VCaP (cell line): ENCODE results near the gene ATN1.
A peak's percentile ranks its signal among the peaks of the same experiment; 100 is the strongest.
"Not testable (repeated sequence)": the region's sequence is repeated elsewhere in the genome, so short reads cannot be mapped to it uniquely, and the experiment has no call there.

ENCODE experiments used
- H3K27ac ChIP-seq: fragments of 450-650 bp; 2 replicates; pipeline ENCODE4 v1.5.1; 2017
- TF ChIP-seq, protein P1 (sequence below): fragments of 450-650 bp; conservative IDR thresholded peaks from 2 replicates; pipeline ENCODE4 v1.5.1; 2017; ENCODE audit warnings: mild to moderate bottlenecking, moderate library complexity

The ATN1 gene, protein sequence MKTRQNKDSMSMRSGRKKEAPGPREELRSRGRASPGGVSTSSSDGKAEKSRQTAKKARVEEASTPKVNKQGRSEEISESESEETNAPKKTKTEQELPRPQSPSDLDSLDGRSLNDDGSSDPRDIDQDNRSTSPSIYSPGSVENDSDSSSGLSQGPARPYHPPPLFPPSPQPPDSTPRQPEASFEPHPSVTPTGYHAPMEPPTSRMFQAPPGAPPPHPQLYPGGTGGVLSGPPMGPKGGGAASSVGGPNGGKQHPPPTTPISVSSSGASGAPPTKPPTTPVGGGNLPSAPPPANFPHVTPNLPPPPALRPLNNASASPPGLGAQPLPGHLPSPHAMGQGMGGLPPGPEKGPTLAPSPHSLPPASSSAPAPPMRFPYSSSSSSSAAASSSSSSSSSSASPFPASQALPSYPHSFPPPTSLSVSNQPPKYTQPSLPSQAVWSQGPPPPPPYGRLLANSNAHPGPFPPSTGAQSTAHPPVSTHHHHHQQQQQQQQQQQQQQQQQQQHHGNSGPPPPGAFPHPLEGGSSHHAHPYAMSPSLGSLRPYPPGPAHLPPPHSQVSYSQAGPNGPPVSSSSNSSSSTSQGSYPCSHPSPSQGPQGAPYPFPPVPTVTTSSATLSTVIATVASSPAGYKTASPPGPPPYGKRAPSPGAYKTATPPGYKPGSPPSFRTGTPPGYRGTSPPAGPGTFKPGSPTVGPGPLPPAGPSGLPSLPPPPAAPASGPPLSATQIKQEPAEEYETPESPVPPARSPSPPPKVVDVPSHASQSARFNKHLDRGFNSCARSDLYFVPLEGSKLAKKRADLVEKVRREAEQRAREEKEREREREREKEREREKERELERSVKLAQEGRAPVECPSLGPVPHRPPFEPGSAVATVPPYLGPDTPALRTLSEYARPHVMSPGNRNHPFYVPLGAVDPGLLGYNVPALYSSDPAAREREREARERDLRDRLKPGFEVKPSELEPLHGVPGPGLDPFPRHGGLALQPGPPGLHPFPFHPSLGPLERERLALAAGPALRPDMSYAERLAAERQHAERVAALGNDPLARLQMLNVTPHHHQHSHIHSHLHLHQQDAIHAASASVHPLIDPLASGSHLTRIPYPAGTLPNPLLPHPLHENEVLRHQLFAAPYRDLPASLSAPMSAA (N-terminal part only)

DNA sequence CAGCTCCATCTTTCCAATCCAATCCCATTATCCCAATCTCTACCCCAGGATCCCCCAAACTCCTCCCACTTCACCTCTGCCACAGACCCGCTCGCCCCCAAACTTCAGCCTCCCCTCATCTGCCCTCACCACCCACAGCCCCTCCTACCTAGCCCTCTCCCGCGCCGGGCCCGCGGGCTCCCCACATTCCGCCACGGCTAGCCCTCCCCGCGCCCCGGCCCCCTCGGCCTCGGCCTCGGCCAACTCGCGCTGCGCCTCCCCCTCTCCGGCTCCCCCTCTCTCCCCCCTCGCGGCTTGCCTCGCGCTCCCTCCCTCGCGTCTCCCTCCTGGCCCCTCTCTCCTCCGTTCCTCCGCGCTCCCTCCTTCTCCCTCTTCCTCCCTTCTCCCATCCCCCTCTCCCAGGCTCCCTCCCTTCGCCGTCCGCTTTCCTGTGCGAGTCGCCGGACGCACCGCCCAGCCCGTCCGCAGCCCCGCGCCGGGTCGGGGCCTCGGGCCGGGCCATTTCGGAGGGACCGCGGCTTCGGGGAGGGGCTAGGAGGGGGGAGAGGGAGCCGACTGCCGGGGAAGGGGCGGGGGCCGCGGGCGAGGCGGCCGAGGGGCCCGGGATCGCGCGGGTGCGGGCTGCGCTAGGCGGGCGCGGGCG, at the start of gene ATN1:
TSS of gene ATN1 (plus strand) at position 581 of the 643 bp plus-strand sequence. CDS start 6,043 bp downstream, outside the sequence.
- TF ChIP-seq, protein P1, sequence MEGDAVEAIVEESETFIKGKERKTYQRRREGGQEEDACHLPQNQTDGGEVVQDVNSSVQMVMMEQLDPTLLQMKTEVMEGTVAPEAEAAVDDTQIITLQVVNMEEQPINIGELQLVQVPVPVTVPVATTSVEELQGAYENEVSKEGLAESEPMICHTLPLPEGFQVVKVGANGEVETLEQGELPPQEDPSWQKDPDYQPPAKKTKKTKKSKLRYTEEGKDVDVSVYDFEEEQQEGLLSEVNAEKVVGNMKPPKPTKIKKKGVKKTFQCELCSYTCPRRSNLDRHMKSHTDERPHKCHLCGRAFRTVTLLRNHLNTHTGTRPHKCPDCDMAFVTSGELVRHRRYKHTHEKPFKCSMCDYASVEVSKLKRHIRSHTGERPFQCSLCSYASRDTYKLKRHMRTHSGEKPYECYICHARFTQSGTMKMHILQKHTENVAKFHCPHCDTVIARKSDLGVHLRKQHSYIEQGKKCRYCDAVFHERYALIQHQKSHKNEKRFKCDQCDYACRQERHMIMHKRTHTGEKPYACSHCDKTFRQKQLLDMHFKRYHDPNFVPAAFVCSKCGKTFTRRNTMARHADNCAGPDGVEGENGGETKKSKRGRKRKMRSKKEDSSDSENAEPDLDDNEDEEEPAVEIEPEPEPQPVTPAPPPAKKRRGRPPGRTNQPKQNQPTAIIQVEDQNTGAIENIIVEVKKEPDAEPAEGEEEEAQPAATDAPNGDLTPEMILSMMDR: no peak
- peak within 1 kb of the TSS; percentile 96 for H3K27ac ChIP-seq

DNA sequence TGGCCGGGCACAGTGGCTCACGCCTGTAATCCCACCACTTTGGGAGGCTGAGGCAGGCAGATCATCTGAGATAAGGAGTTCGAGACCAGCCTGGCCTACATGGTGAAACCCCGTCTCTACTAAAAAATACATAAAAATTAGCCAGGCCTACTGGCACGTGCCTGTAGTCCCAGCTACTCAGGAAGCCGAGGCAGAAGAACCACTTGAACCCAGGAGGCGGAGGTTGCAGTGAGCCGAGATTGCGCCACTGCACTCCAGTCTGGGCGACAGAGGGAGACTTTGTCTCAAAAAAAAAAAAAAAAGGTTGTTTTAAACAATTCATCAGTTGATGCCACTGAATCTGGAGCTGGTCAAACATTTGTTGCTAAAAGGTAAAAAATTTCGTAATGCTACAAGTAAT, 47.9 kb upstream of the ATN1 start:
- not testable (repeated sequence) for H3K27ac ChIP-seq

DNA sequence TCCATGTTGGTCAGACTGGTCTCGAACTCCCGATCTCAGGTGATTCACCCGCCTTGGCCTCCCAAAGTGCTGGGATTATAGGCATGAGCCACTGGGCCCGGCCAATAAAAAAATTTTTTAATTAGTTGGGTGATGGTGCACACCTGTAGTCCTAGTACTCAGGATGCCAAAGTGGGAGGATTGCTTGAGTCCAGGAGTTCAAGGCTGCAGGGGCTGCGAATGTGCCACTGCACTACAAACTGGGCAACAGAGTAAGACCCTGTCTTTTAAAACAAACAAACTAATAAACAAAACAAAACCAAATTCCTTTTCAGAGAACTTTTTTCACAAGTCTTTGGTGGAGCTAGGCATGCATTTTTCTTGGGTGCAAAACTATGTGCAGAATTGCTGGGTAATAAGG, 44.5 kb upstream of the ATN1 start:
- no peak overlapping the region for H3K27ac ChIP-seq

DNA sequence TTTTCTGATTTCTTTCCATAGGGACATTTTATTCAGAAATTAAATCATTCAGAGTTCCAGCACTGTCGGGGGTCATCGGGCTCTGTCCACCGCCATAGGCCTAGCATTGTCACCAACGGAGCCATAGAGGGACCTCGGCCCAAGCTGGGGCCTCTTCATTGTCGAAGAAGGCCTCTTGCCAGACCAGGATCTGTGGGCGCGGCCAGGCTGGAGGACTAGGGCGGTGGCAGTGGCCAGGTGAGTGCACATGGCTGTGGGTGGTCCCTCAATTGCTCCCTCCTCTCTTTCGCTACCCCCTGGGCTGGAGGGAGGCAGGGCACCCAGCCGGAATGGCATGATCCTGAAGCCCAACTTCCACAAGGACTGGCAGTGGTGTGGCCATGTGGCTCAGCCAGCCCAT, 44.1 kb upstream of the ATN1 start:
- TF ChIP-seq, protein P1: no peak
- no peak overlapping the region for H3K27ac ChIP-seq

More for the DNA sequence above, 44.5 kb upstream of the ATN1 start:
- TF ChIP-seq, protein P1: no peak

DNA sequence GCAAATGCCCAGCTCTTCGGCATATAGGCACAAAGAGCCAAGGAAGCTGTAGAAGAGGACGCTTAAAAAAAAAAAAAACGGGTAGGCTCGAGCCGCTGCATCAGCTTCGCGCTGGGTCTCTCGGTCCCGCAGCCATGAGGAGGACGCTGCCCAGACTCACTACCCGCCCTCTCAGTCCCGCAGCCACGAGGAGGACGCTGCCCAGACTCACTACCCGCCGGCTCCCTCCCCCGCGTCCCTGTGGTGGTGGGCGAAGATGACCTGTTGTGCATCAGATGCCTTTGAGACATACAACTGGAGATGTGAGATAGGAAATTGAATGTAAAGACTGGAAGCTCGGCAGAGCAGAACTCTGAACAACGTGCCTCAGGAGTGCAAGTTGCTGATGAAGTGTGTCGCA, 43.2 kb upstream of the ATN1 start:
- TF ChIP-seq, protein P1: no peak
- no peak overlapping the region for H3K27ac ChIP-seq

DNA sequence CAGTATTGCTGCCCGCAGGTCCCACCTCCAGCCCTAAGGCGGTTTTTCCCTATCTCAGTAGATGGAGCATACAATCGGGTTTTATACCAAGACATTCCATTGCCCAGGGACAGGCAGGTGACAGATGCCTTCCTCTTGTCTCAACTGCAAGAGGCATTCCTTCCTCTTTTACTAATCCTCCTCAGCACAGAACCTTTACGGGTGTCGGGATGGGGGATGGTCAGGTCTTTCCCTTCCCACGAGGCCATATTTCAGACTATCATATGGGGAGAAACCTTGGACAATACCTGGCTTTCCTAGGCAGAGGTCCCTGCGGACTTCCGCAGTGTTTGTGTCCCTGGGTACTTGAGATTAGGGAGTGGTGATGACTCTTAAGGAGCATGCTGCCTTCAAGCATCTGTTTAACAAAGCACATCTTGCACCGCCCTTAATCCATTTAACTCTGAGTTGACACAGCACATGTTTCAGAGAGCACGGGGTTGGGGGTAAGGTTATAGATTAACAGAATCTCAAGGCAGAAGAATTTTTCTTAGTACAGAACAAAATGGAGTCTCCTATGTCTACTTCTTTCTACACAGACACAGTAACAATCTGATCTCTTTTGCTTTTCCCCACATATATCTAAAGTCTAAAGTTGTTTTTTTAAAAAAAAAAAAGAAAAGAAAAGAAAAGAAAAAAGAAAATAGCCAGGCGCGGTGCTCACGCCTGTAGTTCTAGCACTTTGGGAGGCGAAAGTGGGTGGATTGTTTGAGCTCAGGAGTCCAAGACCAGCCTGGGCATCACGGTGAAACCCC, 41.4 kb upstream of the ATN1 start:
- H3K27ac ChIP-seq: peak overlapping the region; percentile 25; the same call in 1 of the 2 replicates

DNA sequence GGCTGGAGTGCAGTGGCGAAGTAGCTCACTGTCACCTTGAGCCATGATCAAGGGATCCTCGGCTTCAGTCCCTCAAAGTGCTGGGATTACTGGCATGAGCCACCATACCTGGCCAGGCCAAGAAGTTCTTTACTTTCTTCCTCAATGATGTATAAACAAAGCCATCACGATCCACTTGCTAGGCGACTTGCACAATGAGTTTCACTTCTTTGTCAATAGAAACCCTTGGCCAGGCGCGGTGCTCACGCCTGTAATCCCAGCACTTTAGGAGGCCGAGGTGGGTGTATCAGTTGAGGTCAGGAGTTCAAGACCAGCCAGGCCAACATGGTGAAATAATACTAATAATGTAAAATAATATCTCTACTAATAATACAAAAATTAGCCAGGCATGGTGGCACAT, 40.3 kb upstream of the ATN1 start:
- peak overlapping the region; percentile 25; the same call in 1 of the 2 replicates for H3K27ac ChIP-seq
- TF ChIP-seq, protein P1: no peak
